GM19043 (cell line): ENCODE measurements around the gene HUS1.
"Not testable (repeated sequence)": the region's sequence is repeated elsewhere in the genome, so short reads cannot be mapped to it uniquely, and the experiment has no call there.

Source experiments
- ATAC-seq: cut with Tn5 transposase; IDR thresholded peaks from one replicate; pipeline ENCODE4 v1.9.1; 2021; ENCODE audit warnings: low read depth; ENCODE audit not compliant: unreplicated experiment

HUS1 gene

DNA sequence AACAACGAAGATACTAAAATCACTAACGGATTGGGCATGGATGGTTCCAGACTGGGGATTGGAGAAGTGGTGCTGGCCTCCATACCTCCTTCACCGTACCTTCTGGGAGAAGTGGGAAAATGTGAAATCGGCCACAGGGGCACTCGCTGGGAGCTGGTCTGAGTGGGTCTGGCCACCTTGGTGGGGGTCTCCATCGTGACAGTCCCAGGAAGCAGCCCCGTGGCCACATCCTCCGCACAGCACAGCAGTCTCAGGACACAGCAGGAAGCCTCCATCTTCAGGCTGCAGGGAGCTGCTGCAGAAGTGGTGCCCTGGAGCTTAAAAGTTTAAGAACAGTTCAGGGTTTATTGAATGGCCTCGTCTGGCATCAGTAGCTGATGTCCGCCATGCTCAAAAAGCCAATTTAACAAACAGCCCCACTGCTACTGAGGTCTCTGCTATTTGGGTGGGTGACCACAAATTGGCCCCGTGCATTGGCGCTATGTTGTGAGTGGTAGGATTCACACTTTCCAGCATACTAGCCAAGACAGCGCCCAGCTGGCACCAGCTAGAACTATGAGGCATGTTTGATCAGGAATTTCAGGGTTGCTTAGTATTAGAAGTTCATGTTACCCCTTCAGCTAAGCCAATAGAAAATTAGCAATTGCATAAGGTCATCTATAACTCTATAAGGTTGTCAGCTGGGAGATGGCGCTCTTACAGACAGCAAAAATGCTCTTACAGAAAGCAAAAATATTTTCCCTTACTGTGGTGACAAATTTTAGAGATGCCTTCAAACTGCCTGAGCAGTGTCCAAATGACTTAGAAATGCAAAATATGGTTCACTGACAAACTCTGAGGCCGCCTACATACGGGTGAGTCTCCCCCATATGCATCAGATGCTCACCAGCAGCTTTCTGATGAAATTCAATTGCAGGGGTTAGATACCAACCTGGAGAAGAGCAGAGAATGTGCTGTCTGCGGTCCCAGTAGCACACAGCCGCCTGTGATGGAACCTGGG lies 48.1 kb downstream of the HUS1 start:
- no peak for ATAC-seq

DNA sequence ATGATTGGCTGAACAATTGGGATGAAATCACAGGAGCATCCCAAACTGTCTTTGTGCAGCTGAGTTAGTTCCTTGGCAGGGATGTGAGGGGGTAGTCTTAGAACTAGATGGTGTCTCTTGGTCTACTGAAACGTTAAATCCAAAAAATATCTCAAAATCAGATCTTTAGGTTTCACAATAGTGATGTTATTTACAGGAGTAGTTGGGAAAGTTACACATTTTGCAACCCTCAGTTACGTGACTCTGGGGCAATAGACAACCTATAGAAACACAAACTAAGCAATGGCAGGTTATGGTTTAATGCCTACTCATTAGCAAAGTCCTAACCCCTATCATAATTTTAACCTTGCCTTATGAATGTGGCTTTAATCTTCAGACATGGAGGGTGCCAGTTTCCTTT lies 55.1 kb downstream of the HUS1 start:
- ATAC-seq, result no peak

DNA sequence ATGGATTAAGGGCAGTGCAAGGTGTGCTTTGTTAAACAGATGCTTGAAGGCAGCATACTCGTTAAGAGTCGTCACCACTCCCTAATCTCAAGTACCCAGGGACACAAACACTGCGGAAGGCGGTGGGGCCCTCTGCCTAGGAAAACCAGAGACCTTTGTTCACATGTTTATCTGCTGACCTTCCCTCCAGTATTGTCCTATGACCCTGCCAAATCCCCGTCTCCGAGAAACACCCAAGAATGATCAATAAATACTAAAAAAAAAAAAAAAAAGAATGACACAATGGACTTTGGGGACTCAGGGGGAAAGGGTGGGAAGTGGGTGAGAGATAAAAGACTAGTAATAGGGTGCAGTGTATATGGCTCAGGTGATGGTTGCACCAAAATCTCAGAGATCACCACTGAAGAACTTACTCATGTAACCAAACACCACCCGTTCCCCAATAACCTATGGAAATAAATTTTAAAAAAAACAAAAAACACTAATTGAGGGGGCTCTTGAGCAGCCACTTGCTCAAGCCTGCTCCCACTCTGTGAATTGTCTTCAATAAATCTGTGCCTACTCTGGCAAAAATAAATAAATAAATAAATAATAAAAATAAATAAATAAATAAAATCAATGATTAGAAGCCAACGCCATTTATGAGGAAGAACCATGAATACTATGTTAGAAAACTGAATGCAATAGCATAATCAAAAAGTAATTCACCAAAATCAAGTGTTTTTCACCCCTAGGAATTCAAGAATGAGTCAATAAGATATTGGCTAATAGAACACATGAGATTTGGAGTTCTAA lies 56.1 kb downstream of the HUS1 start:
- ATAC-seq, result not testable (repeated sequence)

DNA sequence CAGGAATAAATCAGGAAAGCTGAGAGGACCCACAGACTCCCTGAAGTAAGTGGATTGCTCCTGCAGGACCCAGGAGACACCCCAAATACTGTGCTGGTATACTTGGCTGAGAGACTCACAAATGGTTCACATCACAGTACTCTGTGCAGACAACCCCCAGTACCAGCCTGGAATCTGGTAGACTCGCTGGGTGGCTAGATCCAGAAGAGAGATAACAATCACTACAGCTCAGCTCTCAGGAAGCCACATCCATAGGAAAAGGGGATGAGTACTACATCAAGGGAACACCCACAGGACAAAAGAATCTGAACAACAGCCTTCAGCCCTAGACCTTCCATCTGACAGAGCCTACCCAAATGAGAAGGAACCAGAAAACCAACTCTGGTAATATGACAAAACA lies 62.9 kb downstream of the HUS1 start:
- not testable (repeated sequence) for ATAC-seq

DNA sequence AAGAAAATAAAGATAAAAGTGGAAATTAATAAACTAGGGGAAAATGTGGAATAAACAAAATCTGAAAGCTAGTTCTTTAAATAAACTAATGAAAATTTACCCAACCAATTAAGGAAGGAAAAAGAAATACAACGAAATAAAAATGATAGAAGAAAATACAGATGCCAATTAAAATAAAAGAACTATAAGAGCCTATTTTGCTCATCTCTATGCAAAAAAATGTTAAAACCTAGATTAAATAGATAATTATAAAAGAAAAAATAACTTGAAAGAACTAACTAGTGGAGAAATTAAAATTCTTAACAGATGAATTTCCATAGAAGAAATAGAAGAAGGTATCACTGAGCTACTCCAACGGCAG lies 63.8 kb downstream of the HUS1 start:
- no peak for ATAC-seq

DNA sequence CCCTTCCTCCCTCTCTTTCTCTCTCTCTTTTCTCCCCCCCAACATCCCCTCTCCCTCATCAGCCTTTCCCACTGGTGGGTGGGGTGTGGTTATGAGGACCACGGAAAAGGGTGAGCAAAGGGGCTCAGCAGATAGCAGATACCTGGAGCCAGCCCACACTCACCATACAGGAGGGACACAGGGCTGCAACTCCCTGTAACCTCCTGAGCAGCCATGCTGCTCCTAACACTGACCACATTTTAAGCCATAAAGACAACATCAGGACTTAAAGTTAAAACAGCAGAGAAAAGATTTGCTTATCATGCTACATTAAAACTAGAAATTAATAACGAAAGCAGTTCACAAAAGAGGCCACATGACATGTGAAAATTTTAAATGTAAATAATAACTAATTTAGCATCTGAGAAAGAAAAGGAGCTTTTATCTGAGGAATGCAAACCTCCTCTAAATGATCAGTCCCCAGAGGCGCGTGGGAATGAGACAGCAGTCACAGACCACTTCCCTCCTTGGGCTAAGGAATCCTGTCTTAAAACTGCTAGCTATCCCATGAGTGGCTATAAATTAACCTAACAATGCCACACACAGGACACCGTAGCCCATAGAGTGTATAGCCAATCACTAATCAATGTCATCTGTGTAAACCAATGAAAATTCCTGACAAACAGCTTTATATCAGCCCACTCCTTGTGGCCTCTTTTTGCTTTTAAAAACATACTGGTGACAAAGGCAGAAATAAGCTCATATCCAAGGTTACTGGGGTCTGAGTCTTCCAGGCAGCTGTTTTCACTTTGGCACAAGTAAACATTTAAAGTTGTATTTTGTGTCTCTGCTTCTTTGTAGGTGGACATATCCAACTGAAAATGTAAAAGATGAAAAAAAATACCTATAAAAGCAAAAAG lies 64.4 kb downstream of the HUS1 start:
- ATAC-seq, result no peak
